Measurements from ENCODE around the gene BEST1.

The BEST1 gene

DNA sequence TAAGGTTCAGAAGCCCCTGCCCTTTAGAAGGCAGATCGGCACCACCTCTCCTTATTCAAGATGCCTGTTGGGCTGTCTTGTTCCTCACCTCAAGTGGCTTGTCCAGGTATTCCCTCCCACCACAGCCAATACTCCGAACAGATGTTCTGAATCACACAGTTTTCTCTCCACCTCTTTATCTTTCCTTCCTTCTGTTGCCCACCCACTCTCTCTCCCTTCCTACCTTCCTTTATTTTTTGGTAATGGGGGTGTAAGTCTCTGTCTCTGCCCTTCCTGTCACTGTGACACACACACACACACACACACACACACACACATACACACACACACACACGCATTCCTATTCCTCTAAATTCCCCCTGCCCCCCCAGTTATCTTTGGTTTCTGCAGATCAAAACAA is 8.4 kb downstream of the BEST1 start:
- in situ Hi-C loops (cut with MboI; ENCODE audit: low sequenced_read_pairs, unreplicated experiment) = no loop called here
- no peak for DNase-seq (ENCODE audit: low spot score)
- TF ChIP-seq CTCF (IDR thresholded peaks at IDR 0.05; ENCODE audit: borderline replicate concordance, control extremely low read depth, extremely low read depth, insufficient read depth, missing control alignments) = no peak

- in situ Hi-C loops (cut with MboI; ENCODE audit: low sequenced_read_pairs, unreplicated experiment) = no loop called here
- TF ChIP-seq CTCF (IDR thresholded peaks at IDR 0.05; ENCODE audit: borderline replicate concordance, control extremely low read depth, extremely low read depth, insufficient read depth, missing control alignments) = no peak
- no peak for DNase-seq (ENCODE audit: low spot score)
Measured at GRCh38 chr11:61959114-61959513, 9.0 kb downstream of the BEST1 start.

DNA sequence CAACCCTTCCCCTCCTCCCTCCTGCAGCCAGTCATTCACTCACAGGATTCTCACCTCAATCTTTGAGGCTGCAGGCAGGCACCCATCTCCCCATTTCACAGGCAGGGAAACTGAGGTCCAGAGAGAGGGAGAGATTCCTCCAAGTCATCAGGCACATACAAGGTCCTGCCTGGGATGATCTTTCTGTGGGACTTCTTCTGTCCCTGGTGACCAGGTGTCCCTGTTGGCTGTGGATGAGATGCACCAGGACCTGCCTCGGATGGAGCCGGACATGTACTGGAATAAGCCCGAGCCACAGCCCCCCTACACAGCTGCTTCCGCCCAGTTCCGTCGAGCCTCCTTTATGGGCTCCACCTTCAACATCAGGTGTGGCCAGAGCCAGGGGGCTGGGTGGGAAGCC is 9.5 kb downstream of the BEST1 start:
- no peak for DNase-seq (ENCODE audit: low spot score)
- in situ Hi-C loops (cut with MboI; ENCODE audit: low sequenced_read_pairs, unreplicated experiment) = loop anchor here (10.0 kb wide), 1 partner anchor 115 kb away; no protein-coding TSS in a partner anchor
- no peak for TF ChIP-seq CTCF (IDR thresholded peaks at IDR 0.05; ENCODE audit: borderline replicate concordance, control extremely low read depth, extremely low read depth, insufficient read depth, missing control alignments)

- in situ Hi-C loops (cut with MboI; ENCODE audit: low sequenced_read_pairs, unreplicated experiment) = loop anchor here (10.0 kb wide), 1 partner anchor 114 kb away; no protein-coding TSS in a partner anchor
- no peak for DNase-seq (ENCODE audit: low spot score)
- TF ChIP-seq CTCF (IDR thresholded peaks at IDR 0.05; ENCODE audit: borderline replicate concordance, control extremely low read depth, extremely low read depth, insufficient read depth, missing control alignments) = no peak
Measured at GRCh38 chr11:61960532-61960931, 10.4 kb downstream of the BEST1 start.

DNA sequence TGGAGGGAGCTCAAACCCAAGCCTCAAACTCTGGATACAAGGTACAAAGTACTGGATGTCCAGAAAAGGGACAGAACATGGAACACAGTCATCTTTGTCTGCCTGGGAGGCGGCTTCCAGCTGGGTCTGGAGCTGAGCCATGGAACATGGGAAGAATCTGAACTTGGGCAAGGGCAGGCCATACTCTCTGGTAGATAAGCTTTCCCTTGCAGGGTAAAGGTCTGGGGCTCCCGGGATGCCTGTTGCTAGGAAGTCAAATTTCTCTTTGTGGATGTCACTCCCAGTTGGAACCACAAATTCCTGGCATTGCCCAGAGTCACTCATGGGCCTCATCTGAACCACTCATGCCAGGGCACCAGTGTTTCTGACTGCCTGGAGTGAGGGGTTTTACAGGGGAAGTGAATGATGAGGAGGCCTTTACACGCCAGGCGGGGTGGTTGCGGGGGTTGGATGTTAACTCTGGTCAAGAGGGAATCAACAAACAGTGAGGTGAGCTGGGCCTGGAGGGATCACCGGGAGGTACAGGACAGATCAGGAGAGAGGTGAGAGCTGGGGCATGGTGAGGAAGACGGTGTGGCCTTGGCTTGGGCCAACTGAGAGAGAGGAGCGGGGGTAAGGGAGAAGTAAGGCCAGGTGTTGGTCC is 11.5 kb downstream of the BEST1 start:
- peak; percentile 7 for DNase-seq (ENCODE audit: low spot score)
- TF ChIP-seq CTCF (IDR thresholded peaks at IDR 0.05; ENCODE audit: borderline replicate concordance, control extremely low read depth, extremely low read depth, insufficient read depth, missing control alignments) = no peak
- in situ Hi-C loops (cut with MboI; ENCODE audit: low sequenced_read_pairs, unreplicated experiment) = loop anchor here (10.0 kb wide), 1 partner anchor 113 kb away; no protein-coding TSS in a partner anchor

DNA sequence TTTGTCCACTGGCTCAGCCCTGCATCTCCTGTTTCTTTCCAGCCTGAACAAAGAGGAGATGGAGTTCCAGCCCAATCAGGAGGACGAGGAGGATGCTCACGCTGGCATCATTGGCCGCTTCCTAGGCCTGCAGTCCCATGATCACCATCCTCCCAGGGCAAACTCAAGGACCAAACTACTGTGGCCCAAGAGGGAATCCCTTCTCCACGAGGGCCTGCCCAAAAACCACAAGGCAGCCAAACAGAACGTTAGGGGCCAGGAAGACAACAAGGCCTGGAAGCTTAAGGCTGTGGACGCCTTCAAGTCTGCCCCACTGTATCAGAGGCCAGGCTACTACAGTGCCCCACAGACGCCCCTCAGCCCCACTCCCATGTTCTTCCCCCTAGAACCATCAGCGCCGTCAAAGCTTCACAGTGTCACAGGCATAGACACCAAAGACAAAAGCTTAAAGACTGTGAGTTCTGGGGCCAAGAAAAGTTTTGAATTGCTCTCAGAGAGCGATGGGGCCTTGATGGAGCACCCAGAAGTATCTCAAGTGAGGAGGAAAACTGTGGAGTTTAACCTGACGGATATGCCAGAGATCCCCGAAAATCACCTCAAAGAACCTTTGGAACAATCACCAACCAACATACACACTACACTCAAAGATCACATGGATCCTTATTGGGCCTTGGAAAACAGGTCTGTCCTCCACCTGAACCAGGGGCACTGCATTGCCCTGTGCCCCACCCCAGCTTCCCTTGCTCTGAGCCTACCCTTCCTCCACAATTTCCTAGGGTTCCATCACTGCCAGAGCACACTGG is 12.3 kb downstream of the BEST1 start:
- in situ Hi-C loops (cut with MboI; ENCODE audit: low sequenced_read_pairs, unreplicated experiment) = loop anchor here (10.0 kb wide), 1 partner anchor 112 kb away; no protein-coding TSS in a partner anchor
- DNase-seq (ENCODE audit: low spot score) = no peak
- TF ChIP-seq CTCF (IDR thresholded peaks at IDR 0.05; ENCODE audit: borderline replicate concordance, control extremely low read depth, extremely low read depth, insufficient read depth, missing control alignments) = no peak

Measured in GM13976 (cell line).